IPS-20b (cell line): ENCODE data around the gene JAM3.

Source experiments
- H3K27ac ChIP-seq: one replicate; pipeline ENCODE4 v1.5.1; 2013; ENCODE audit warnings: low read length
- H3K27me3 ChIP-seq: 2 replicates; pipeline ENCODE4 v1.6.1; 2013; ENCODE audit warnings: mild to moderate bottlenecking, low read length, inconsistent platforms; ENCODE audit not compliant: insufficient read depth
- H3K36me3 ChIP-seq: 2 replicates; pipeline ENCODE4 v1.6.1; 2013; ENCODE audit warnings: low read depth, mild to moderate bottlenecking, inconsistent platforms, low read length, moderate library complexity; ENCODE audit not compliant: insufficient read depth
- H3K4me1 ChIP-seq: 2 replicates; pipeline ENCODE4 v1.6.1; 2013; ENCODE audit warnings: mild to moderate bottlenecking, control low read depth, inconsistent platforms, low read length, moderate library complexity; ENCODE audit not compliant: insufficient read depth
- H3K4me3 ChIP-seq: 2 replicates; pipeline ENCODE4 v1.5.1; 2013; ENCODE audit warnings: mild to moderate bottlenecking, low read length, inconsistent platforms
- H3K9ac ChIP-seq: 2 replicates; pipeline ENCODE4 v1.6.1; 2013; ENCODE audit warnings: low read depth, mild to moderate bottlenecking, inconsistent platforms, low read length, moderate library complexity
- H3K9me3 ChIP-seq: 2 replicates; pipeline ENCODE4 v1.6.1; 2013; ENCODE audit warnings: mild to moderate bottlenecking, low read depth, low read length, inconsistent platforms; ENCODE audit not compliant: insufficient read depth

JAM3 gene

DNA sequence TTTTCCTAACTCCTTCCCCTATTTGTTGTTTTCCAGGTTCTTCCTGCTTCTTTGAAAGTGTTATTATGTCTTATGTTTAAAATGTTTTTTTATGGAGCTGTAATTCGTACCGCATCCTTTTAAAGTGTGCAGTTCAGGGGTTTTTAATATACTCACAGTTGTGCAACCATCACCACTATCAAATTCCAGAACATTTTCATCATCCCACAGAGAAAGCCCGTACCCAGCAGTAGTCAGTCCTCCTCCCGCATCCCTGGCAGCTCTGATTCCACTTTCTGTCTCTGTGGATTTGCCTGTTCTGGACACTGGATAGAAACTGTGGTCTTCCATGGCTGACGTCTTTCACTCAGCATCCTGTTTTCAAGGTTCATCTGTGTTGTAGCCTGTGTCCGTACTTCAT, 73.7 kb downstream of the JAM3 start:
- 0 out of 2 replicates have a peak, but pooled peaks cover 3% of the 10 kb centered on the region for H3K4me1 ChIP-seq
- H3K27me3 ChIP-seq: no peaks in the 10 kb centered on the region
- H3K4me3 ChIP-seq: no peak overlapping the region
- no peak overlapping the region for H3K27ac ChIP-seq
- no peak overlapping the region for H3K9ac ChIP-seq
- H3K36me3 ChIP-seq: peaks cover 71% of the 10 kb centered on the region
- peaks cover 49% of the 10 kb centered on the region for H3K9me3 ChIP-seq

DNA sequence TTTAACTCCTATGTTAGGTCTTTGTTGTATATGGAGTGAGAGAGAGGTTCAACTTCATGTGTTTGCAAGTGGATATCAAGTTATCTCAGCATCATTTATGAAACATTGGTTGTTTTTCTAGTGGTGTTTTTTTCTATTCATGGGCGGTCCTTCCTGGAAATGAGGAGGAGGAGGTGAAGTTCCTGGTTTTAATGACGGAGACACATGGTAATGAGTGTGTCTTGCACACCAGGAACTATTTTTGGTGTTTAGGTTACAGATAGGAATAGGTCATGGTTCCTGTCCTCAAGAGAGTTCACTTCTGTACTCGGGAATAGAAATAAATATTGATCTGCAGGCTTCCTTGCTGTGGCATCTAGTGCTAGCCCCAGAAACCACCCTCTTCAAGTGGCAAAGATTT, 74.9 kb downstream of the JAM3 start:
- Histone ChIP-seq H3K4me3 (no peak overlapping the region), H3K9me3 (peaks cover 49% of the 10 kb centered on the region), H3K27ac (no peak overlapping the region), H3K36me3 (peaks cover 83% of the 10 kb centered on the region), H3K27me3 (no peaks in the 10 kb centered on the region), H3K9ac (no peak overlapping the region), H3K4me1 (0 out of 2 replicates have a peak, but pooled peaks cover 3% of the 10 kb centered on the region)

DNA sequence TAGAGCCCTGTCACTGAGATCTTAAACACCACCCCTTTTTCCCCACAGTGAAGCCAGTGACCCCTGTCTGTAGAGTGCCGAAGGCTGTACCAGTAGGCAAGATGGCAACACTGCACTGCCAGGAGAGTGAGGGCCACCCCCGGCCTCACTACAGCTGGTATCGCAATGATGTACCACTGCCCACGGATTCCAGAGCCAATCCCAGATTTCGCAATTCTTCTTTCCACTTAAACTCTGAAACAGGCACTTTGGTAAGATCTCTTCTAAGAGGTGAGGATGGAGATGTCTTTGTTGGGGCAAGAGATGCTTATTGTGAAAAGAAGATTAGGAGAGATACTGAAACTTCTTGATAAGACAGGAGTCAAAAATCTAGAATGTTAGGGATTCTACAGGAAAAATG, 75.9 kb downstream of the JAM3 start:
- H3K27me3 ChIP-seq: no peaks in the 10 kb centered on the region
- H3K4me3 ChIP-seq: no peak overlapping the region
- no peak overlapping the region for H3K27ac ChIP-seq
- H3K36me3 ChIP-seq: peaks cover 93% of the 10 kb centered on the region
- no peak overlapping the region for H3K9ac ChIP-seq
- H3K9me3 ChIP-seq: peaks cover 49% of the 10 kb centered on the region
- H3K4me1 ChIP-seq: no peaks in the 10 kb centered on the region

DNA sequence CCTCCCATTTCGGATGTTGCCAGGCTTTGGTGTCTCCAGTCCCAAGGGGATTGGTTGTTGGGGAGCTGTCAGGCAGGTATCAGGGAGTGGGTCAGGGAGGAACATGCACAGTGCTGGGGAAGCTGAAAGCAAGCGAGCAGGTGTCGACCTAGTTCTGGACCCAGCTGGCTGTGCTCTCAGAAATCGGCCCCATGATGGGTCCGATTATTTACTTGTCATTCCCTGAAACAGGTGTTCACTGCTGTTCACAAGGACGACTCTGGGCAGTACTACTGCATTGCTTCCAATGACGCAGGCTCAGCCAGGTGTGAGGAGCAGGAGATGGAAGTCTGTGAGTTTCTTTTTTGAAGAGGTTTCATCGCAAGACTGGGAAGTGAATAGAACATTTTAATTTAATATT, 76.8 kb downstream of the JAM3 start:
- Histone ChIP-seq H3K27ac (no peak overlapping the region), H3K9ac (no peak overlapping the region), H3K27me3 (no peaks in the 10 kb centered on the region), H3K4me1 (no peaks in the 10 kb centered on the region), H3K4me3 (no peak overlapping the region), H3K9me3 (peaks cover 49% of the 10 kb centered on the region), H3K36me3 (peaks cover 96% of the 10 kb centered on the region)

DNA sequence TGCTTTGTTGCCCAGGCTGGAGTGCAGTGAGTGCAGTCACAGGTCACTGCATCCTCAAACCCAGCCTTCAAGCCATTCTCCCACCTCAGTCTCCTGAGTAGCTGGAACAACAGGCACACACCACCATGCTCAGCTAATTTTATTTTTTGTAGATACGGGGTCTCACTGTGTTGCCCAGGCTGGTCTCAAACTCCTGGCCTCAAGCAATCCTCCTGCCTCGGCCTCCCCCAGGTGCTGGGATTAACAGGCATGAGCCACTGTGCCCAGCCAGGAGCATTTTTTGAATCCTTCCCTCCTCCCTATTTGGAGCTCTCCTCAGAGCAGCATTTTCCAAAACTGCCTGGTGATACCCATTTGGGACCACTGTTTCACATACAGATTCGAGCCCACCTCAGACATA, 77.7 kb downstream of the JAM3 start:
- Histone ChIP-seq H3K27ac (no peak overlapping the region), H3K4me3 (no peak overlapping the region), H3K9ac (no peak overlapping the region), H3K4me1 (no peaks in the 10 kb centered on the region), H3K27me3 (no peaks in the 10 kb centered on the region), H3K9me3 (peaks cover 43% of the 10 kb centered on the region), H3K36me3 (peaks cover 97% of the 10 kb centered on the region)

DNA sequence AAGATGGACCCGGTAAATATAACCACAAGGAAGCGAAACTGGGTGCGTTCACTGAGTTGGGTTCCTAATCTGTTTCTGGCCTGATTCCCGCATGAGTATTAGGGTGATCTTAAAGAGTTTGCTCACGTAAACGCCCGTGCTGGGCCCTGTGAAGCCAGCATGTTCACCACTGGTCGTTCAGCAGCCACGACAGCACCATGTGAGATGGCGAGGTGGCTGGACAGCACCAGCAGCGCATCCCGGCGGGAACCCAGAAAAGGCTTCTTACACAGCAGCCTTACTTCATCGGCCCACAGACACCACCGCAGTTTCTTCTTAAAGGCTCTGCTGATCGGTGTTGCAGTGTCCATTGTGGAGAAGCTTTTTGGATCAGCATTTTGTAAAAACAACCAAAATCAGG, 80.5 kb downstream of the JAM3 start:
- no peaks in the 10 kb centered on the region for H3K4me1 ChIP-seq
- H3K4me3 ChIP-seq: no peak overlapping the region
- peaks cover 95% of the 10 kb centered on the region for H3K36me3 ChIP-seq
- H3K9me3 ChIP-seq: peaks cover 15% of the 10 kb centered on the region
- H3K27ac ChIP-seq: no peak overlapping the region
- H3K9ac ChIP-seq: no peak overlapping the region
- no peaks in the 10 kb centered on the region for H3K27me3 ChIP-seq

DNA sequence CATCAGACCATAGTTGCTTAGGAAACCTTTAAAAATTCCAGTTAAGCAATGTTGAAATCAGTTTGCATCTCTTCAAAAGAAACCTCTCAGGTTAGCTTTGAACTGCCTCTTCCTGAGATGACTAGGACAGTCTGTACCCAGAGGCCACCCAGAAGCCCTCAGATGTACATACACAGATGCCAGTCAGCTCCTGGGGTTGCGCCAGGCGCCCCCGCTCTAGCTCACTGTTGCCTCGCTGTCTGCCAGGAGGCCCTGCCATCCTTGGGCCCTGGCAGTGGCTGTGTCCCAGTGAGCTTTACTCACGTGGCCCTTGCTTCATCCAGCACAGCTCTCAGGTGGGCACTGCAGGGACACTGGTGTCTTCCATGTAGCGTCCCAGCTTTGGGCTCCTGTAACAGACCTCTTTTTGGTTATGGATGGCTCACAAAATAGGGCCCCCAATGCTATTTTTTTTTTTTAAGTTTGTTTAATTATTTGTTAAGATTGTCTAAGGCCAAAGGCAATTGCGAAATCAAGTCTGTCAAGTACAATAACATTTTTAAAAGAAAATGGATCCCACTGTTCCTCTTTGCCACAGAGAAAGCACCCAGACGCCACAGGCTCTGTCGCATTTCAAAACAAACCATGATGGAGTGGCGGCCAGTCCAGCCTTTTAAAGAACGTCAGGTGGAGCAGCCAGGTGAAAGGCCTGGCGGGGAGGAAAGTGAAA, 81.5 kb downstream of the JAM3 start:
- Histone ChIP-seq H3K36me3 (peaks cover 93% of the 10 kb centered on the region), H3K27me3 (no peaks in the 10 kb centered on the region), H3K4me1 (no peaks in the 10 kb centered on the region), H3K27ac (no peak overlapping the region), H3K9me3 (peaks cover 6% of the 10 kb centered on the region; the same call in 1 of the 2 replicates), H3K9ac (no peak overlapping the region), H3K4me3 (no peak overlapping the region)

DNA sequence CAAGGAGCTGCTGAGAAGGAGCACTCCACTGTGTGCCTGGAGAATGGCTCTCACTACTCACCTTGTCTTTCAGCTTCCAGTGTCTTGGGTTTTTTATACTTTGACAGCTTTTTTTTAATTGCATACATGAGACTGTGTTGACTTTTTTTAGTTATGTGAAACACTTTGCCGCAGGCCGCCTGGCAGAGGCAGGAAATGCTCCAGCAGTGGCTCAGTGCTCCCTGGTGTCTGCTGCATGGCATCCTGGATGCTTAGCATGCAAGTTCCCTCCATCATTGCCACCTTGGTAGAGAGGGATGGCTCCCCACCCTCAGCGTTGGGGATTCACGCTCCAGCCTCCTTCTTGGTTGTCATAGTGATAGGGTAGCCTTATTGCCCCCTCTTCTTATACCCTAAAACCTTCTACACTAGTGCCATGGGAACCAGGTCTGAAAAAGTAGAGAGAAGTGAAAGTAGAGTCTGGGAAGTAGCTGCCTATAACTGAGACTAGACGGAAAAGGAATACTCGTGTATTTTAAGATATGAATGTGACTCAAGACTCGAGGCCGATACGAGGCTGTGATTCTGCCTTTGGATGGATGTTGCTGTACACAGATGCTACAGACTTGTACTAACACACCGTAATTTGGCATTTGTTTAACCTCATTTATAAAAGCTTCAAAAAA, 82.3 kb downstream of the JAM3 start:
- peaks cover 93% of the 10 kb centered on the region for H3K36me3 ChIP-seq
- no peaks in the 10 kb centered on the region for H3K4me1 ChIP-seq
- H3K9me3 ChIP-seq: no peaks in the 10 kb centered on the region
- H3K9ac ChIP-seq: no peak overlapping the region
- H3K27me3 ChIP-seq: no peaks in the 10 kb centered on the region
- no peak overlapping the region for H3K27ac ChIP-seq
- no peak overlapping the region for H3K4me3 ChIP-seq

DNA sequence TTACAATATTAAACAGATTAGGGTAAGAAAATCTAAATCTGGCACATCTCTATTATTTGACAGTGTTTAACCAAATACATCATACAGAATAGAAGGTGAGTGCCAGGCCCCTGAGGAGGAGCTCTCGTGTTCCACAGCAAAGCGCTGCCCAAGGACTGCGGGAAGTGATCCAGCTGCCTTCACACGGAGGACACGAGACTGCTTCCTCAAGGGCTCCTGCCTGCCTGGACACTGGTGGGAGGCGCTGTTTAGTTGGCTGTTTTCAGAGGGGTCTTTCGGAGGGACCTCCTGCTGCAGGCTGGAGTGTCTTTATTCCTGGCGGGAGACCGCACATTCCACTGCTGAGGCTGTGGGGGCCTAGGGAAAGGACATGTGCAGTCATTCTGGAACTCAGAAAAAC, 83.8 kb downstream of the JAM3 start:
- Histone ChIP-seq H3K9ac (no peak overlapping the region), H3K27me3 (no peaks in the 10 kb centered on the region), H3K4me1 (no peaks in the 10 kb centered on the region), H3K4me3 (no peak overlapping the region), H3K9me3 (no peaks in the 10 kb centered on the region), H3K36me3 (peaks cover 97% of the 10 kb centered on the region), H3K27ac (no peak overlapping the region)

DNA sequence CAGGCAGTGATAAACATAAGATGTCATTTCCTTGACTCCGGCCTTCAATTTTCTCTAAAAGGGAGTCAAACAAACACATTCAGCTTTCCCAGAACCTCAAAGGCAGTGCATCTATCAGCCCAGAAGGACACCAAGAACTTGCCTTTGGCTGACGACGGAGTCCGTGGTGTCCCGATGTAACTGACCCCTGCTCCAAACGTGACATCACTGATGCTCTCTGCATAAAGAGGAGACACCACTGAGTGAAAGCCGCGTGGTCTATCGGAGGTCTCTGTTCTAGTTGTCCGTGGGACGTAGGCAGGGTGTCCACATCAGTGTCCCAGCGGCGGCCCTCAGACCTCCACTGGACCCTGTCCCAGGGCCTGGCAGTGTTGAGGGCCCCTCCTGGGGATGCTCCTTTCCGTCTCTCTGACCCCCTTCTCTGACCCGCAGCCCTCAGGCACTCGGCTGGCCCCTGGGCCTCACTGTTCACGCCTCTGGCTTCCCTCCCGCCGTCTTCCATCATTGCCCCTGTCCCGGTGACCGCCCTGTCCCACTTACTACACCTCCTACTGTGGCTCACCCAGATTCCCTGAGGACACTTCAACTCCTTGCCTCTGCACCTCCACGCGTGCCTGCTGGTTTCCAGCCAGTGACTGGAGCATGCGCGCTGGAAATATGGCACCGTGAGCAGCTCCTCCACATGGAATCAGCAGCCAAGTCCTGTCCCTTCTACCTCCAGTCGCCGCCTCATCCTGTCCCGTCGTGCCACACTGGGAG, 84.5 kb downstream of the JAM3 start:
- Histone ChIP-seq H3K4me3 (no peak overlapping the region), H3K4me1 (no peaks in the 10 kb centered on the region), H3K27ac (no peak overlapping the region), H3K9me3 (no peaks in the 10 kb centered on the region), H3K27me3 (no peaks in the 10 kb centered on the region), H3K36me3 (peaks cover 97% of the 10 kb centered on the region), H3K9ac (no peak overlapping the region)

DNA sequence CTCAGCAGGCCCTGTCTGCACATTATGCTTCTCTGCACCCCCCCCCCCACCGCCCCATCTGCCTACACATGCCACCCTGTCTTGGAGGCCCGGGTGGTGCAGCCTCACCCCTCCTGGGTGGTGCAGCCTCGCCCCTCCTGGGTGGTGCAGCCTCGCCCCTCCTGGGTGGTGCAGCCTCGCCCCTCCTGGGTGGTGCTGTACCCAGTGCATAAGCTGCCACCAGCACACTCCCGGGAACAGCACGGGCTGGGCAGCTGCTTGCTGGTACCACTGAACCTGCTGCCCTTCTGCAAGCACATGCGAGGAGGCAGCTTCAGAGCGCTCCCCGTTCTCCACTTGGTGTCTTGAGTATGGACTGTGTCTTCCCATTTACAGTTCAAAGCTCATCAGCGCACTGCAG, 85.6 kb downstream of the JAM3 start:
- H3K36me3 ChIP-seq: peaks cover 97% of the 10 kb centered on the region
- no peaks in the 10 kb centered on the region for H3K9me3 ChIP-seq
- H3K9ac ChIP-seq: no peak overlapping the region
- no peak overlapping the region for H3K4me3 ChIP-seq
- no peak overlapping the region for H3K27ac ChIP-seq
- no peaks in the 10 kb centered on the region for H3K4me1 ChIP-seq
- no peaks in the 10 kb centered on the region for H3K27me3 ChIP-seq

DNA sequence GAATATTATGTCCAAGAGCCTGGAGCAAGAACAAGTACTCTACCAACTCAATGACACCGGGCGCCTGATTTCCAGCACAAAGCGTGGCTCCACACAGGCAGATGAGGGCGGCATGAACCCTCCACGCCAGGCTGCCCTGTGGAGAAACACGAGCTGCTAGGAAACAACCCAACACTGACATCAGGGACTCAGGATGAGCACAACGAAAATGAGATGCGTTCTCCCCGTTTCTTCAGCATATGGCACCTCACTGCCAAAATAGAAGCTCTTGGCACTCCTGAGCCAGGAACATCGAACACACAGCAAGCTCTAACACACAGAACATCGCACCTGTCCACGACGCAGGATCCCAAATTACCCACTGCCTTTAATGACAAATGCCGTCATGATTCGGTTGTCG, 86.6 kb downstream of the JAM3 start:
- H3K4me1 ChIP-seq: no peaks in the 10 kb centered on the region
- no peak overlapping the region for H3K9ac ChIP-seq
- H3K36me3 ChIP-seq: peaks cover 97% of the 10 kb centered on the region
- H3K27me3 ChIP-seq: no peaks in the 10 kb centered on the region
- H3K27ac ChIP-seq: no peak overlapping the region
- peaks cover 4% of the 10 kb centered on the region for H3K9me3 ChIP-seq
- H3K4me3 ChIP-seq: no peak overlapping the region
